Measurements from ENCODE around the gene VWA5B1.

The VWA5B1 gene

GRCh38 chr1:20255666-20256065 is 35.0 kb upstream of the VWA5B1 start:
- TF ChIP-seq CTCF (IDR thresholded peaks at IDR 0.05; ENCODE audit: insufficient read depth, low read depth, low read length, missing control alignments), result no peak
- DNase-seq (ENCODE audit: low read depth), result peak; percentile 13
- no peak overlapping the region for H3K4me3 ChIP-seq (ENCODE audit: low read length)

- TF ChIP-seq CTCF (IDR thresholded peaks at IDR 0.05; ENCODE audit: insufficient read depth, low read depth, low read length, missing control alignments), result no peak
These were observed 31.0 kb upstream of the VWA5B1 start for GRCh38 chr1:20259646-20260045.

GRCh38 chr1:20261095-20261494 is 29.6 kb upstream of the VWA5B1 start:
- DNase-seq (ENCODE audit: low read depth), result no peak
- no peak for TF ChIP-seq CTCF (IDR thresholded peaks at IDR 0.05; ENCODE audit: insufficient read depth, low read depth, low read length, missing control alignments)

More at GRCh38 chr1:20259646-20260045, 31.0 kb upstream of the VWA5B1 start:
- no peak overlapping the region for H3K4me3 ChIP-seq (ENCODE audit: low read length)
- DNase-seq (ENCODE audit: low read depth), result no peak

GRCh38 chr1:20262810-20263534 is 27.7 kb upstream of the VWA5B1 start:
- H3K4me3 ChIP-seq (ENCODE audit: low read length), result no peak overlapping the region
- no peak for TF ChIP-seq CTCF (IDR thresholded peaks at IDR 0.05; ENCODE audit: insufficient read depth, low read depth, low read length, missing control alignments)
- no peak for DNase-seq (ENCODE audit: low read depth)

More at GRCh38 chr1:20261095-20261494, 29.6 kb upstream of the VWA5B1 start:
- no peak overlapping the region for H3K4me3 ChIP-seq (ENCODE audit: low read length)

GRCh38 chr1:20265250-20265649 is 25.4 kb upstream of the VWA5B1 start:
- no peak for DNase-seq (ENCODE audit: low read depth)
- TF ChIP-seq CTCF (IDR thresholded peaks at IDR 0.05; ENCODE audit: insufficient read depth, low read depth, low read length, missing control alignments), result no peak
- H3K4me3 ChIP-seq (ENCODE audit: low read length), result no peak overlapping the region

GRCh38 chr1:20266141-20266540 is 24.5 kb upstream of the VWA5B1 start:
- TF ChIP-seq CTCF (IDR thresholded peaks at IDR 0.05; ENCODE audit: insufficient read depth, low read depth, low read length, missing control alignments), result no peak

GRCh38 chr1:20266642-20267041 is 24.0 kb upstream of the VWA5B1 start:
- TF ChIP-seq CTCF (IDR thresholded peaks at IDR 0.05; ENCODE audit: insufficient read depth, low read depth, low read length, missing control alignments), result no peak
- no peak for DNase-seq (ENCODE audit: low read depth)

More at GRCh38 chr1:20266141-20266540, 24.5 kb upstream of the VWA5B1 start:
- H3K4me3 ChIP-seq (ENCODE audit: low read length), result no peak overlapping the region
- DNase-seq (ENCODE audit: low read depth), result no peak

More at GRCh38 chr1:20266642-20267041, 24.0 kb upstream of the VWA5B1 start:
- no peak overlapping the region for H3K4me3 ChIP-seq (ENCODE audit: low read length)

Measured in epithelial cell of esophagus (primary cell).